ENCODE results near the gene MCC. TPM values are rescaled to one million over a fixed set of nuclear protein-coding genes. Genes with fewer than 3 reads are reported as not detected.

The MCC gene
- total RNA-seq, 1 donor from 2014 or later, result 46.1 TPM

DNA sequence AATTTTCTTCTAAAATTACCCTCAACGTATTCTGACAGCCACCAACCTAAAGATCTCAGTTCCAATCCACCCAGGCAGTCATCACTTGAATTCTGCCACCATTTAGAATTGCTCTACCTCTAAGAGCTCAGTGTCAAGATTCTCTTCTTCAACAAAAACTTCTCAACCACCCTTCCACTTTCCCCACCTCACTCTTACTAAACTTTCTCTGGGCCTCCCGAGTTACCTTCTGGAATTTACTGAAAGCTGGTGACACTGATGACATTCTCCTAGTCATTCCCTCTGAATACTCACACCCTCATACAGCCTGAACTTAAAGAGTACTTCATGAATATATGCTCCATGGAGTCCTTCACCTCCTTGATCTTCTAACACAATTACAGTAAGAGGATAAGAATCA, 263.0 kb downstream of the MCC start:
- Mint-ChIP-seq H3K4me1 (ENCODE audit: low read depth, unreplicated experiment) (peaks cover 10% of the 10 kb centered on the region), H3K27ac (ENCODE audit: unreplicated experiment) (no peak overlapping the region), H3K9me3 (ENCODE audit: unreplicated experiment) (no peaks in the 10 kb centered on the region), H3K4me3 (ENCODE audit: unreplicated experiment) (no peak overlapping the region), H3K27me3 (ENCODE audit: unreplicated experiment) (no peaks in the 10 kb centered on the region), H3K36me3 (ENCODE audit: unreplicated experiment) (no peaks in the 10 kb centered on the region)
- DNase-seq, result no peak
- TF ChIP-seq CTCF (IDR thresholded peaks at IDR 0.05; ENCODE audit: partially characterized antibody, unreplicated experiment), result no peak

DNA sequence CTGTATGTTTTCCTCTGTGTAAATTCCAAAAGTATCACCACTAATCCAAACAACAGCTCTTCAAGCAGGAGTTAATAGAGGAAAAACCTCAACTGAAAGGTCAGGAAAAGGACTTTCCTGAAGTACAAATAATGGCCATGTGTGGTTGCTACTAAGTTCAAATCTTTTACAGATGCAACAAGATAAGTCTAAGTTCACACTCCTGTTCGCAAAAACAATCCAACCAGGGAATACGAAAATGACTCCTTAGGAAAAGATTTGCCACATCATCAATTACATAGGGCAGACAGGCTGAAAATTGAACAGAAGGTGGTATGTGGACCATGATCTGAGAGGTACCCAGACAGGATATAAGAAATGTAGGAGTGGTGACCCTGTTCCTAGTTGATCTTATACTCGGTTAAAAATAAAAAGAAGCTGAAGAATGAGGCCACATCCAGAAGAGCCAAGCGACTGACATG, 263.6 kb downstream of the MCC start:
- Mint-ChIP-seq H3K27me3 (ENCODE audit: unreplicated experiment) (no peaks in the 10 kb centered on the region), H3K4me3 (ENCODE audit: unreplicated experiment) (no peak overlapping the region), H3K9me3 (ENCODE audit: unreplicated experiment) (no peaks in the 10 kb centered on the region), H3K4me1 (ENCODE audit: low read depth, unreplicated experiment) (peaks cover 9% of the 10 kb centered on the region), H3K36me3 (ENCODE audit: unreplicated experiment) (no peaks in the 10 kb centered on the region), H3K27ac (ENCODE audit: unreplicated experiment) (no peak overlapping the region)
- DNase-seq, result no peak
- no peak for TF ChIP-seq CTCF (IDR thresholded peaks at IDR 0.05; ENCODE audit: partially characterized antibody, unreplicated experiment)

- H3K4me1 Mint-ChIP-seq (ENCODE audit: low read depth, unreplicated experiment), result peaks cover 10% of the 10 kb centered on the region
- no peak overlapping the region for H3K4me3 Mint-ChIP-seq (ENCODE audit: unreplicated experiment)
- no peak overlapping the region for H3K27ac Mint-ChIP-seq (ENCODE audit: unreplicated experiment)
- no peaks in the 10 kb centered on the region for H3K27me3 Mint-ChIP-seq (ENCODE audit: unreplicated experiment)
- H3K9me3 Mint-ChIP-seq (ENCODE audit: unreplicated experiment), result no peaks in the 10 kb centered on the region
- DNase-seq, result no peak
- H3K36me3 Mint-ChIP-seq (ENCODE audit: unreplicated experiment), result no peaks in the 10 kb centered on the region
- TF ChIP-seq CTCF (IDR thresholded peaks at IDR 0.05; ENCODE audit: partially characterized antibody, unreplicated experiment), result no peak
Measured at GRCh38 chr5:113223831-113224604, 264.2 kb downstream of the MCC start.

DNA sequence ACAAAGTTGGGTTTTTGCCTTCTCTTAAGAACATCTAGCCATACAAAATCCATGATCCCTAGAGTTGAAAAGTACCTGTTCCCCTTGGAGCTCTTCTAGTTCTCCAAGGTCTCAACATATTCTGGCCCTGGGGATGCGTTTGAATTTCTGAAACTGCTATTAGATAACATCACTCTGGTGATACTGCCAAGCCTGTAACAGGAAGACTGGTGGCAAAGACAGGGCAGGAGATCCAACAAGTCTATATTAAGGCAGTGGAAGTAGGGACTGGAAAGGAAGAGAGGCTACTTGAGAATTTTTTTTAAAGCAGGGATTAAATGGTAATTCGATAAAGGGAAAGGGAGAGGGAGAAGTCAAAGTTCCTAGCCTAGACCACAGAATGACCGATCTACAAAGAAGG, 264.9 kb downstream of the MCC start:
- peaks cover 9% of the 10 kb centered on the region for H3K4me1 Mint-ChIP-seq (ENCODE audit: low read depth, unreplicated experiment)
- H3K9me3 Mint-ChIP-seq (ENCODE audit: unreplicated experiment), result peaks cover under 1% of the 10 kb centered on the region
- no peak for DNase-seq

More for the DNA sequence above, 264.9 kb downstream of the MCC start:
- H3K27me3 Mint-ChIP-seq (ENCODE audit: unreplicated experiment), result peaks cover under 1% of the 10 kb centered on the region
- no peak overlapping the region for H3K4me3 Mint-ChIP-seq (ENCODE audit: unreplicated experiment)
- TF ChIP-seq CTCF (IDR thresholded peaks at IDR 0.05; ENCODE audit: partially characterized antibody, unreplicated experiment), result no peak
- H3K36me3 Mint-ChIP-seq (ENCODE audit: unreplicated experiment), result no peaks in the 10 kb centered on the region
- no peak overlapping the region for H3K27ac Mint-ChIP-seq (ENCODE audit: unreplicated experiment)
